DMS 273 treated with DMSO at 0.1 percent for 48 hours (cell line): ENCODE data around the gene IL3RA.
"Not testable (repeated sequence)": the region's sequence is repeated elsewhere in the genome, so short reads cannot be mapped to it uniquely, and the experiment has no call there.

ENCODE experiments used
- DNase-seq: peaks from one replicate; lab custom pipeline; 2025; lab: John Stamatoyannopoulos, UW

Gene IL3RA

GRCh38 chrX:1336331-1336943 is at the start of gene IL3RA:
Gene IL3RA (plus strand): TSS chrX:1336785. CDS start chrX:1341766, 4,981 bp downstream.
- DNase-seq = no peak

DNA sequence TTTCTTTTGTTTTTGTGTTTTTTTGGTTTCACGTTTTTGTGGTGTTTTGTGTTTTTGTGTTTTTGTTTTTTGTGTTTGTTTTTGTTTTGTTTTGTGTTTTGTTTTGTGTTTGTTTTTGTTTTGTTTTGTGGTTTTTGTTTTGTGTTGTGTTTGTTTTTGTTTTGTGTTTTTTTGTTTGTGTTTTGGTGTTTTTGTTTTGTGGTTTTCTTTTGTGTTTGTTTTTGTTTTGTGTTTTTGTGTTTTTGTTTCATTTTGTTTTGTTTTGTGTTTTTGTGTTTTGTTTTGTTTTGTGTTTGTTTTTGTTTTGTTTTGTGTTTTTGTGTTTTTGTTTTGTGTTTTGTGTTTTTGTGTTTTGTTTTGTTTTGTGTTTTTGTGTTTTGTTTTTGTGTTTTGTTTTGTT is 47.0 kb upstream of the IL3RA start:
- DNase-seq = no peak

DNA sequence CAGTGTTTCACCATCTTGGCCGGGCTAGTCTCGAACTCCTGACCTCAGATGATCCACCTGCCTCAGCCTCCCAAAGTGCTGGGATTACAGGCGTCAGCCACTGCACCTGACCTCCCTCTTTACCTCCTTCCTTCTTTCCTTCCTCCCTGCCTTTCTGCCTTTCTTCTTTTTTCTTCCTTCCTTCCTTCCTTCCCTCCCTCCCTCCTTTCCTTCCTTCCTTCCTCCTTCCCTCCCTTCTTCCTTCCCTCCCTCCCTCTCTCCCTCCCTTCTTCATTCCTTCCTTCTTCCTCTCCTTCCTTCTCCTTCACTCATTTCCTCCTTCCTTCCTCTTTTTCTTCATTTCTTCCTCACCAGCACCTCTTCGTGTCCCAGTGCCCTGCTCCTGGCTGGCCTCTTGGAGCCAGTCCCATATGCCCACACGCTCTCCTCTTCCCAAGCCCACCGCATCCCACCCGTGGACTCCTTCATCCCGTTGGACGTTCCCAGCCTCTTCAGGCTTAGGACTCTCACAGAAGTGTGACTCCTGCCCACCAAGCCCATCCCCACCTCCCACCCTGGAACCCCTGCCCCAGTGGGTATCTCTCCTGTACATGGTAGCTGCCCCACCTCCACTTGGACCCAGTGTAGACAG is 45.4 kb upstream of the IL3RA start:
- DNase-seq = no peak

GRCh38 chrX:1292575-1293290 is 43.9 kb upstream of the IL3RA start:
- DNase-seq = no peak

DNA sequence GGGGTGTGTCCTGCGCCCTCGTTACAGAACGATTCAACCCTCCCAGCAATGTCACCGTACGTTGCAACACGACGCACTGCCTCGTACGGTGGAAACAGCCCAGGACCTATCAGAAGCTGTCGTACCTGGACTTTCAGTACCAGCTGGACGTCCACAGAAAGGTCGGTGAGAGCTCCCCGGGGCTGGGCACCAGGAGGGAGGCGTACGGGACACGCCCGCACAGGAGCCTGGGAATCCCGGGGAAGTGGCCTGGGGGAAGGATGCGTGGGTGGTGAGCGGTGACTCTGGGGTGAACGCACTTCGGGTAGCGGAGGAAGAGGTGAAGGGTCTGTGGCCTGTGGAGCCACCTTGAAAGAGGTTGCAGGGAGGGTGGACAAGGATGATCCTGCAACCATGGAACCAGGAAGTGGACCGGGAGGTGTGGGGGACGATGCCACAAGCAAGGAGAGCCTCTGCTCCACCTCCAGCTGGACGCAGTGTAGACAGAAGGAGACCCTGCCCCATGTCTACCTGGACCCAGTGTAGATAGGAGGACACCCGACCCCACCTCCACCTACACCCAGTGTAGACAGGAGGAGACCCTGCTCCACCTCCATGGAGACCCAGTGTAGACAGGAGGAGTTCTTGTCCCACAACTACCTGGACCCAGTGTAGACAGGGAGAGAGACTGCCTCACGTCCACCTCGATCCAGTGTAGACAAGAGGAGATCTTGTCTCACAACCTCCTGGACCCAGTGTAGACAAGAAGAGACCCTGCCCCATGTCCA is 42.1 kb upstream of the IL3RA start:
- no peak for DNase-seq

GRCh38 chrX:1295550-1295949 is 41.0 kb upstream of the IL3RA start:
- no peak for DNase-seq

- not testable (repeated sequence) for DNase-seq
Observed at GRCh38 chrX:1297591-1297990, 39.0 kb upstream of the IL3RA start.

DNA sequence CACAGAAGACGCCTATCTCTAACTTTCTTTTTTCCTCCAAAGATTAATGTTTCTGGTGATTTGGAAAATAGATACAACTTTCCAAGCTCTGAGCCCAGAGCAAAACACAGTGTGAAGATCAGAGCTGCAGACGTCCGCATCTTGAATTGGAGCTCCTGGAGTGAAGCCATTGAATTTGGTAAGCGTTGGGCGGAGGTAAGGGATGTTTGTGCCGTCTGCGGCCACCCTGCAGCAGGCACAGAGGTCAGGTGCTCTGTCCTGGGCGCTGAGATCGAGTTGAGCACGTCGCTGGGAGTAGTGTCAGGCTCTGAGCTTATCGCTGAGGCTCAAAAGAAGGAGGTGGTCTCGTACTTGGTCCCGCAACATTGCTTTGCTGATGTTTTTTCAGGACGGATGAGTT is 36.1 kb upstream of the IL3RA start:
- DNase-seq = no peak

DNA sequence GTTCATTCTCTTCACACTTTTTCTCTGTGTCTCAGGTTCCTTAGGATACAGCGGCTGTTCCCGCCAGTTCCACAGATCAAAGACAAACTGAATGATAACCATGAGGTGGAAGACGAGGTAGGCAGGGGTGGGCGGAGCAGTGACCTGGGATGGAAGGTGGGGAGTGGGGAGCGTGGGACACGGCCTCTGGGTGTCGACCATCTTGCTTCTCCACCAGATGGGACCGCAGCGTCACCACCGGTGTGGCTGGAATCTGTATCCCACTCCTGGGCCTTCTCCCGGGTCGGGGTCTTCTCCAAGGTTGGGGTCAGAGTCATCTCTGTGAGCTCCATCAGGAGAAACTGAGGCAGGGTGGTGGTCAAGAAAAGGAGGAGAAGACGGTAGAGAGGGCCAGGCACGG is 31.2 kb upstream of the IL3RA start:
- no peak for DNase-seq

DNA sequence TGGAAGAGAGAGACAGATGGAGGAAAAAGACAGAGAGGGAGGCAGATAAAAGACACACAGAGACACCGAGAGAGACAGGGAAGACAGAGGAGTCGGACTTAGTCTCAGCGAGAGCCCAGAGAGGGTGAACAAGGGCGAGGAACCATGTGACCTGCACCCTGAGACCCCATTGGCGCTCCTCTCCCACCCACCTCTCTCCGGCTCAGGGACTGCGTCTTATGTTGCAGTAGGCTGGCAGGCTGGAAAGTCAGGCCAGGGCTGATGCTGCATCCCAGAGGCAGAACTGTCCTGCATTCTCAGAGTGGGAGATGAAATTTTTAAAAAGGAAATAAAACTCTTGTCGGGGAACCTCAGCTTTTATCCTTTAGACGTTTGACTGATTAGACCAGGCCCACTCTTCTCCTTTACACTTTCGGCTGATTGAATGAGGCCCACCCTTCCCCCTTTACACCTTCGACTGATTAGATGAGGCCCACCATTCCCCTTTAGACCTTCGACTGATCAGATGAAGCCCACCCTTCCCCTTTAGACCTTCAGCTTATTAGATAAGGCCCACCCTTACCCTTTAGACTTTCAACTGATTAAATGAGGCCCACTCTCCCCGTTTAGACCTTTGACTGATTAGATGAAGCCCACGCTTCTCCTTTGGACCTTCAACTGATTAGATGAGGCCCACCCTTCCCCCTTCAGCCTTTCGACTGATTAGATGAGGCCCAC is 29.5 kb upstream of the IL3RA start:
- no peak for DNase-seq

DNA sequence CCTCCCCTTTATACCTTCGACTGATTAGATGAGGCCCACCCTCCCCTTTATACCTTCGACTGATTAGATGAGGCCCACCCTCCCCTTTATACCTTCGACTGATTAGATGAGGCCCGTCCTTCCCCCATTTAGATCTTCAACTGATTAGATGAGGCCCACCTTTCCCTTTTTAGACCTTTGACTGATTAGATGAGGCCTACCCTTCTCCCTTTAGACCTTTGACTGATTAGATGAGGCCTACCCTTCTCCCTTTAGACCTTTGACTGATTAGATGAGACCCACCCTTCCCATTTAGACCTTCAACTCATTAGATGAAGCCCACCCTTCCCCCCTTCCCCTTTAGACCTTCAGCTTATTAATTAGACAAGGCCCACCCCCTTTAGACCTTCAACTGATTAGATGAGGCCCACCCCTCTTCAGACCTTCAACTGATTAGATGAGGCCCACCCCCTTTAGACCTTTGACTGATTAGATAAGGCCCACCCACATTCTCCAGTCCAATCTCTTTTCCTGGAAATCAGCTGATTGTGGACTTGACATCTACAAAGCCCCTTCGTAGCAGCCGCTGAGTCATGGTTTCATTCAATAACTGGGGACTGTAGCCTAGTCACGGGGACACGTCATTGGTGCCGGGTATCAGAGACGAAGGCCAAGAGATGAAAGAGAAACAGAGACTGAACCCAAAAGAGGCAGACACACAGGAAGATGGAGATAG is 28.8 kb upstream of the IL3RA start:
- DNase-seq = no peak

DNA sequence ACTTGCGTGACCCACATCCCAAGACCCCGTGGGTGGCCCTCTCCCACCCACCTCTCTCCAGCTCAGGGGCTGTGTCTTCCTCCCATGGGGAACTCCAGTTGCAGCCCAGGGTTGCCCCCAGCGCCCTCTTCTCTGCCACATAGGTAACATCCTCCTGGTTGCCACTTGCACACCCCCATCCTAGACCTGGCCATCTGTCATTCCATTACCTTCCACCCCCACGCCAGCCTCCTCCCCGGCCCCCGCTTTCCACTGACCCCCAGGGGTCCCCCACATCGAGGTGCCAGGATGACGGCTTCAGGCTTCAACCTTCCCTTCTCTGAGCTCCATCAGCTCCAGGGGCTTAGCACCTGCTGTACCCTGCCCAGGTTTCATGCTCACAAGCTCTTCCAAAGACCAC is 28.1 kb upstream of the IL3RA start:
- DNase-seq = no peak

GRCh38 chrX:1308917-1309316 is 27.7 kb upstream of the IL3RA start:
- not testable (repeated sequence) for DNase-seq

GRCh38 chrX:1313788-1314187 is 22.8 kb upstream of the IL3RA start:
- DNase-seq = no peak

DNA sequence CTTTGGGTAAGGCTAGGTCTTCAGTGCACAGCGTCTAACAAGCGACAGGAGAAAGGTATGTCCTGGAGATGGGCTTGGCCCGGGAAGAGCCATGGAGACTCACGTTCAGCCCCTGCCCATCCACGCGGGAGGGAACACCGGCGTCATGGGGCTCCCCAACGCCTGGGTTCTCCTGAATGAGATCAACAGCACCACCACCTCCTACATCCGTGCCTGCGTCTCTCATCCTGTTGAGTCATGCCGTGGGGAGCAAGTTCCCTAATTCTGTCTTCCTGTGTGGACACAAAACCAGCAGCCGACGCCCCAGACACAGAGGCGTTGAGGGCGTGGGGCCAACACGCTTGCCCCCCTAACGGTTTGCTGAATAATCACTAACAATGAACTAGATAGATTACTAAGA is 20.1 kb upstream of the IL3RA start:
- DNase-seq = no peak

DNA sequence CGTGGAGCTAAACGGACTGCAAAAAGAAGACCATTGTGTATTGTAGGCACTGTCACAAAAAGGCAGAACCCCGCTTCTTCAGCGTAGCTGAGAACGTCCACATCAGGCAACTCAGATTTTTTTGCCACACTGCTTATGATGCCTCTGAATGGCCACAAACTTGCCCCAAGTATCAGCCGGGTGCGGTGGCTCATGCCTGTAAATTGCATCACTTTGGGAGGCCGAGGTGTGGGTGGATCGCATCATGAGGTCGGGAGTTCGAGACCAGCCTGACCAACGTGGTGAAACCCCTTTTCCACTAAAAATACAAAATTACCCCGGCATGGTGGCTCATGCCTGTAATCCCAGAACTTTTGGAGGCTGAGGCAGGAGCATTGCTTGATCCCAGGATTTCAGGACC is 14.9 kb upstream of the IL3RA start:
- no peak for DNase-seq

DNA sequence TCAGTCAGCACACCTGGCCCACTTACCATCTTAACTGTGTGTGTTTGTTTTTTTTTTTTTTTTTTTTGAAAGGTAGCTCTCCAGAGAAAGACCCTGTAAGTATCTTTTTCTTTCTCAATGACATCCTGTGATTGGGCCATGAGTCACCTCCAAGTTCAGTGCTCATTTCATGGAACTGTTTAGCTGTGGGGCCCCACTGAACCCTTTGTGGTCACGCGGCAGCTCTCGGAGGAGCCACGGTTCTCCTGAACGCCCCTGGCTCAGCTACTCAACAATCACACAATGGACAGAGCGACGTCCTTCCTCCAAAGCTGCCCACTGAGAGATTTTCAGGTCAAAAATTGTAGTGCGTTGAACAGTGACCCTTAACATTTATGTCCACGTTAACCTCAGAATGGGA is 14.2 kb upstream of the IL3RA start:
- DNase-seq = no peak

DNA sequence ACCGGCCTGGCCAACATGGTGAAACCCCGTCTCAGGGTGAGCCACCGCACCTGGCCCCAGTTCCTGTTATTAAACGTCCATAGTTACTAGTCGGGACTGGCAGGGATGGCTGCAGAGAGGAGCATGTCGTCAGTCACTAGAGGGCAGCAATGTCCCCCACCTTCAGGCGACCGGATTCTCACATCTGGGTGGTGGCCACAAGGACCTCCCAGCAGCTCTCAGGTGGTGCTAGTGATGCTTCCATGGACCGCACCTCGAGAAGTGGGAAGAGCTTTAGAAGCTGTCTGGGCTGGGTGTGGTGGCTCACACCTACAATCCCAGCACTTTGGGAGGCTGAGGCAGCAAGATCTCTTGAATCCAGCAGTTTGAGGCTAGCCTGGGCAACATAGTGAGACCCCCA is 13.3 kb upstream of the IL3RA start:
- no peak for DNase-seq

GRCh38 chrX:1325515-1326116 is 11.0 kb upstream of the IL3RA start:
- no peak for DNase-seq

DNA sequence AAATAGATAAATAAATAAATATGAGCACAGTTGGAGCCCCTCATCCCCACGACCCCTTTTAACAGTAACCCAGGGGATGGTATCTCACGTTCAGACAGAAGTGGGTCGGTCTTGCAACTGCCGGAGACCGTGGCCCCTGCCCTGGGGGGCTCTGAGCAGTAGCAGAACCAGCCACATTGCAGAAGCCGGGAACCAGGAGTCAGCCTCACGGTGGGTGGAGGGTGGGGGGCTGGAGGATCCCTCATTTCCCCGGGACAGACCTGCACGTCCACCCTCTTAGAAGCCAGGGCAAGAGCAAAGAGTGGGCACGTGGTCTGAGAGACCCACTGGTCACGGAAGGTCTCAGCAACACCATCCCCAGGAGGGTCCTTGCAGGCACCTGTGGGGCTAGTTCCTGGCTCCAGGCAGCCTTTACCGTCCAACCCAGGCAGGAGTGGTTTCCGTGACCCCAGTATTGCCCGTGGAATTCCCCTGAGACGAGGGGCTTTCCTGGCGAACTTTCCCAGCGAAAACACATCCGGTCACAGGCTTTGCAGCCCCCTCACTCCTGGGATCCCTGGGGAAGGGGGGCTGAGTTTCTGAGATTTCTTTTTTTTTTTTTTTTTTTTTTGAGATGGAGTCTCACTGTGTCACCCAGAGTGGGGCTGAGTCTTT is 8.8 kb upstream of the IL3RA start:
- DNase-seq = no peak

DNA sequence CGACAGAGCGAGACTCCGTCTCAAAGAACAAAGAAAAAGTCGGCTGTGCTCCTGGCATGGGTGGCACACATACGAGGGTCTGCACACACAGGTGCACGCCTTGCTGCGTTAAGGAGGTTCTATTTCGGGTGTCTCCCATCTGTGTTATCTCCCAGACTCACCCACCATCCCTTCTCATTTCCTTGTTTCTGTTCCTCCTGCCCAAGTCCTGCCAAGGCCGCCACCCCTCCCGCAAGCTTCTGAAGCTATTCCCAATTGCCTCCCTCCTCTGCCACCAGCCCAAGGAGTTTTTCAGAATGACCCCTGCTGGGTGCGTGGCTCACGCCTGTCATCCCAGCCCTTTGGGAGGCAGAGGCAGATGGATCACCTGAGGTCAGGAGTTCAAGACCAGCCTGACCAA is 6.0 kb upstream of the IL3RA start:
- no peak for DNase-seq
